DMS153 treated with DMSO at 0.1 percent for 48 hours (cell line): ENCODE measurements around the gene EXOC5.
A peak's percentile ranks its signal among the peaks of the same experiment; 100 is the strongest.

Experiments
- DNase-seq: peaks from one replicate; lab custom pipeline; 2025; ENCODE audit not compliant: unreplicated experiment; lab: John Stamatoyannopoulos, UW

EXOC5 gene, protein sequence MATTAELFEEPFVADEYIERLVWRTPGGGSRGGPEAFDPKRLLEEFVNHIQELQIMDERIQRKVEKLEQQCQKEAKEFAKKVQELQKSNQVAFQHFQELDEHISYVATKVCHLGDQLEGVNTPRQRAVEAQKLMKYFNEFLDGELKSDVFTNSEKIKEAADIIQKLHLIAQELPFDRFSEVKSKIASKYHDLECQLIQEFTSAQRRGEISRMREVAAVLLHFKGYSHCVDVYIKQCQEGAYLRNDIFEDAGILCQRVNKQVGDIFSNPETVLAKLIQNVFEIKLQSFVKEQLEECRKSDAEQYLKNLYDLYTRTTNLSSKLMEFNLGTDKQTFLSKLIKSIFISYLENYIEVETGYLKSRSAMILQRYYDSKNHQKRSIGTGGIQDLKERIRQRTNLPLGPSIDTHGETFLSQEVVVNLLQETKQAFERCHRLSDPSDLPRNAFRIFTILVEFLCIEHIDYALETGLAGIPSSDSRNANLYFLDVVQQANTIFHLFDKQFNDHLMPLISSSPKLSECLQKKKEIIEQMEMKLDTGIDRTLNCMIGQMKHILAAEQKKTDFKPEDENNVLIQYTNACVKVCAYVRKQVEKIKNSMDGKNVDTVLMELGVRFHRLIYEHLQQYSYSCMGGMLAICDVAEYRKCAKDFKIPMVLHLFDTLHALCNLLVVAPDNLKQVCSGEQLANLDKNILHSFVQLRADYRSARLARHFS

DNA sequence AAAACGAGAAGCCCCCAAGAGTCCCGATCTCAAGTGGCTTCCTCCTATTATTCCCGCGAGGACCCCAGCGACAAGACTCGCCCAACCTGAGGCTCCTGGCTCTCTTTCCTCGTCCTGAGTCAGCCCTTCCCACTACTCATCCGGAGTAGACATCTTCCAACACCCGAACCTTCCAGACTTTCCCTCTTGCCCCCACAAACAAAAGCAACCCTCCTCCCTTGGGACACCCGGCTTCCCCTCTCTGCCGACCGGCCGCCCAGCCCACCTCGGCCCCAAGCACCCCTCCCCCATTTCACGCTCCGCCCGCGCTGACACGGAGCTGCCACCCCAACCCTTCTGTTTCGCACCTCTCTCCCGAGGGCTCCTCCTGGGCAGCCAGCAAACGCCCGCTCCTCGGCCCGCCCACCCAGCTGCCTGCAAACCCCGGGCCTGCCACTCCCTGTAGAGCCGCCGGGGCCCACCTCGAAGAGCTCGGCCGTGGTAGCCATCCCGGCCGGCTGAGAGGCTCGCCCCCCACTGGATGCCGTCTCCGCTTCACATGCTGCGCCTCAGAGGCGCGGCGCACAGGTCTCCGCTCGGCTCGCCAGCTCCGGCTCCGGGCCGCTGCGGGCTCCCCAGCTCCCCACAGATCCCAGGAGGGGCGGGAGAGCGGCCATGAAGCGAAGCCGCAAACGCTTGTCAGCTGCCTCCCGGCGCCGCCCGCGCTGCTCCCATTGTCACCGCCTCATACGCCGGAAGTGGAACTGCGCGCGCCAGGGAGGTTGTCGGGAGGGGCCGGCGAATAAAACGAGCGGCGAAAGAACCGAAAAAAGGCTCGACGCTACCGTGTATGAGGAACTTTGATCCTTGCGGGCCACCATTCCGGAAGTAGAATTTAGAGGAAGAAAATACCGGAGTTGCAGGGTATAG lies at the start of gene EXOC5, which contains the start of gene AP5M1:
Gene EXOC5 (minus strand): TSS at position 745 of the 909 bp plus-strand sequence. CDS start 257 bp downstream, at position 488.
Gene AP5M1 (plus strand): TSS at position 811 of the 909 bp plus-strand sequence. CDS start 344 bp downstream, outside the sequence.
- peak; percentile 95 for DNase-seq

DNA sequence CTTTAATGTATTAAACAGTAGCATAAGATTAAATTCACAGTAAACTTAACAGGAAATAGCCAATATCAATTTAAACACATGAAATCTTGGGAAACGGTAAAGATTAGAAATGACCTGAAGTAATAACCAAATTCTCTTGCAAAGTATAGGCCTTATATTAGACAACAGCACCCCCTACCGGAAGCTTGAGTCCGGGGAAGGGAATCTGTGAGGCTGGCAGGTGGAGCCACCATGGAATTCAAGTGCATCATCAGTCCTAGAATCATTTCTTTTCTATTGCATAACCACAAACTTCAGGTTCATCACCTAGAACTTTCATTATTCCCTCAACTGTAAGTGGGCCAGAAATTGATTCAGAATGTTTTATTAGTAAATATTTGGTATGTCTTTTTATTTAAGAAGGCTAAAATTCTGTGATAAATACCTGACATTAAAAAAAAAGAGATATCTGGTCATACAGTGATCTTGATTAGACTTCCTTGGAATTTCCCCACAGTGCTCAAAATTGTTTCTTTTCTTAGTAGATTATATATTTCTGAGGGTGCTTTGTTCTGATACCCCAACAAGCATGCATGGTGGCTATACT lies 48.6 kb upstream of the EXOC5 start:
- DNase-seq = peak; percentile 82

DNA sequence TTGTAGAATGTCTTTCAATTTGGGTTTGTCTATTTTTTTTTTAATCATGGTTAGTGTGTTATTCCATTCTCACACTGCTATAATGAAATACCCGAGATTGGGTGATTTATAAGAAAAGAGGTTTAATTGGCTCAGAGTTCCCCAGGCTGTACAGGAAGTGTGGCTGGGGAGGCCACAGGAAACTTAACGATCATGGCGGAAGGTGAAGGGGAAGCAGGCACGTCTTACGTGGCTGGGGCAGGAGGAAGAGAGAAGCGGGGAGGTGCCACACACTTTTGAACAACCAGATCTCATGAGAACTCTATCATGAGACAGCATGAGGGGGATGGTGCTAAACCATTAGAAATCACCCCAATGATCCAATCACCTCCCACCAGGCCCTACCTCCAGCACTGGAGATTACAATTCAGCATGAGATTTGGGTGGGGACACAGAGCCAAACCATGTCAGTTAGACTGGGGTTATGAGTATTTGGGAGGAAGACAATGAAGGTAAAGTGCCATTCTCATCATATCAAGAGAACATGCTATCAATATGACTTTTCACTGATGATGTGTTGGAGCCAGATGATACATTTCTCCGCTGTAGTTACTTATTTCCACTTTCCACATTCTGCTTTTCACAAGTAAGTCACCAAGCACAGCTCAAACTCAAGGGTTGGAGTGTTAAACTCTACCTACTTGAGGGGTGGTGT lies 45.8 kb upstream of the EXOC5 start:
- DNase-seq = no peak

DNA sequence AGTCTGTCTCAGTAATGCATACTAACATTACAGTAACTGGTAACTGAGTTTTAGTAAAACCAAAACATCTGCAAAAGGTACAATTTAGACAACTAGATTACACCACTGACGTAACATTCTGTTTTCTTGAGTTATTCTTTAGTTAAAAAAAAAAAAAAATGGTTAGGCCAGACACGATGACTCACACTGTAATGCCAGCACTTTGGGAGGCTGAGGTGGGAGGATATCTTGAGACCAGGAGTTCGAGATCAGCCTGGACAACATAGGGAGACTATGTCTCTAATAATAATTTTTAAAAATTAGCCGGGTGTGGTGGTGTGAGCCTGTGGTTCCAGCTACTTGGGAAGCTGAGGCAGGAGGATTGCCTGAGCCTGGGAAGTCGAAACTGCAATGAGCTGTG lies 34.2 kb upstream of the EXOC5 start:
- no peak for DNase-seq

DNA sequence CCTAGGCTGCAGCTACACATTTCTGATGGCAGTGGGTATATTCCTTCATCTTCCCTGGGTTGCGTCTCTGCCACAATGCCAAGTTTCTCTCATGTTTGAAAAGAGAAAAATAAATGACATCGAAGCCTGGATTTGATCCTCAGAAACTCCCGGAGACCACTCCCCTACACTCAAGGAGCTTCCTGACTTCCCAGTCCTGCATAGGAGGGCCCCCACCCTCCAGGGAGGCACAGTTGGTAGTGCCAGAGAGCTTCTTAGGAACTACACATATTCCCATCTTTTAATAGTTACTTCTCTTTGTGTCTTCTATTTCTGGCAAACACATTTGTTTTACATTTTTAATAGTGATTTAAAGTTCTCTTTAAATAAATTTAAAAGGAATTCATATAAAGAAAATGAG lies 30.8 kb upstream of the EXOC5 start:
- no peak for DNase-seq

DNA sequence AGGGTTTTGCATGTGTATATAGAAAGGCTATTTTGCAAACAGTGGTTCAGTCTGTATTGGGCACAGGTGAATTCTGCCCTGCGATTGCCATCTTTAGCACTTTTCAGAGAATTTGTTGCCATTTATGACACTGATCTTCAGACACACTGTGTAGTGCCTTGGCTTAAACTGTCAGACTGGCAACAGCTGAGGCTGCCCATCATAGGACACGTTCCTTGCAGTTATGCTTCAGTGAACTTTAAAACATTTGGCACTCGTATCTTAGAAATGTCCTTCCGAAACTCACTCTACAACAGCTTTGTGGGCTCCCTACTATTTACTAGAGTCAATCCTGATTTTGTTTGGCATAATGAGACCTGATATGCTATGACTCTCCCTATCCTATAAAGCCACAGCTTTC lies 29.1 kb upstream of the EXOC5 start:
- DNase-seq = no peak

DNA sequence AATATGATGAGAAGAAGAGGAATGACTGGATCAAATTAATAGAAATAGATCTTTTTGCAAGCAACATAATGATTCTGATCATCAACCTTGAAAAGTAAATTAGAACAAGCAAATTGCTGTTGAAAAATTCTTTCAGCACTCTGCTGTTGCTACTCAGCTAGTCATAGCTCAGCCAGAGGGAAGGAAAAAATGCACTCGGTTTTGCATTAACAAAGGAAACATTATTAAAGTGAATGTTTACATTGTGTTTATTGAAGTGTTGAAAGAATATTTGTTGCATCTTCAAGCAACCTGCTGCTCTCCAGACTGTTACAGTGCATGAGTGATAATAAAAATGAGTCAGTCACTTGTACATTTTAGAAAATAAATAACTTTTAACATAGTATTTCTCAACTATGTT lies 26.5 kb upstream of the EXOC5 start:
- DNase-seq = no peak

DNA sequence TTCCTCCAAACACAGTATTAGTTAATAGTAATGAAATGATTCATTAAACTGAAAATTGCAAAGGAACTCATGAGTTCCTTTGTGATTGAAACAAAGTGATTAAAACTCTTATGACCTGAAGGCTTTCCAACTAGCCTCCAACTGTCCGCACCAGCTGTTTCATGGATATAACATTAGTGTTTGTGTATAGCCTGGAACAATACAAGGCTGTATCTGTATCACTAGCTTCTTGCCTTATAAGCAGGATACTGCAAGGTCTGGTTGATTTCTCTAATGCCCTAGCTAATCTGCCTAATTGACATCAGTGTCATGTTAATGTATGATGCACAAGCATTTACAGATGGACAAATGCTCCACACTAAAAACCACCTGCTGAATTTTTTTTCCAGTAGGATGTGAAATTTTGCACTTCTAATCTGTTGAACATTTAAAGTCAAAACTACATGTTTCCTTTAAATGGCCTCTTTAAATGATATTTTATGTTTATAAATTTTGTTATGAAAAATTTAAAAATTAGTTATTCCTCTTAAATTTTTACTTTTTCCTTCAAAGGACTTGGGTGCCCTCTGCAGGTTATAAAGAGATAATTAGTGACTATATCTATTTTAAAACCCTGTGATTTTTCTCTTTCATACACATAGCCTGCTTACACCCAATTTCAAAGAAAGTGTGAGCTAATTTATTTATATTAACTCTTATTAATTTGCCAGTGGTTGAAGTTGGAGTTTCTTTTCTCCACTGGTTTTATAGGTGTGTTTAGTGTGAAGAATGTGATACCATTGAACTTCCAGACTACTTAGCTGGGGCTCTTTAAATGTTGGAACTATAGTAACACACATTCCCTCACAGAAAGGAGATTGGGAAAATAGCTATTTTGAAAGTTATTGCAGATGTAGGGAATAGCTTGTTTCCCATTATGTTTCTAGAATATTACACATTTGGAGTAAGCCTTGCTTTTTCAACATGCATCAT lies 25.4 kb upstream of the EXOC5 start:
- no peak for DNase-seq

DNA sequence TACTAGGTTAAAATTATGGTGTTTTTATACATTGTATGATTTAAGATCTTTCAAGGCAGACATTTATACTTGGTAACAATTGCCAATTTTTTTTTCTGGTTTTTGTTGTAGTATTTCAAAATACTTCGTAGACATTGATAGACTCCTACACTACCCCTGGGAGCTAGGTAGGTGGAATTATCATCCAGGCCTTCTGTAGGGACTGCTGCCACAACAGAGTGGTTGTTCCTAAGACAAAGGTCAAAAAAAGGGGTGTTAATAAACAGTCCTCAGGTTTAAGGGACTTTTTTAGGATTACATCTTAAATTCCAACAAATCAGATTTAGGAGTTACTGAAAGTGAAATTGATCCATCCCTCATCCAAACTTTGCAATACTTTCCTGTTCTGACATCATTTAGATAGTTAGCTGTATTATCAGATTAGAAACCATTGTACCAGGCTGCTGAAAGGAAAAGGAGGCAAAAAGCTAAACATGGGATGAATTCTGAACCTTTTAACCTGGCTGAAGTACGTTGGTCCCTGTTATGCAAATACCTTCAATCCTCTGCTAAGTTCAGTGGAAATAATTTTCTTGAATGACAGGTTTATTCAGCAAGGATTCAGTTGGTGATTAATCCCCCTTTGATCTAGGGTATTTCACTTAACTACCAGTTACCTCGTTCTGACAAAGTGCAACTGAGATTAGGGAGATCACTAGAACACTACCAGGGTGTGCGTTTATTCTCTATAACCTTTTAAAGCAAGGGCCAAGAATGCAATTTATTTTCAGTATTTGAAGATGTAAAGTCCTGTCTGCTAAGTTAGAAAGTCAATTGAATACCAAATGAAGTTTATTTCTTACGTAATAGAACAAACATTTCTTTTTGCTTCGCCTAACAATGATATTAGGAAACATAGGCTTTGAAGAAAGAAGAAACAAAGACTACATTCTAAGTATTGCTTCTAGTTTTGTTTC lies 23.3 kb upstream of the EXOC5 start:
- DNase-seq = no peak

DNA sequence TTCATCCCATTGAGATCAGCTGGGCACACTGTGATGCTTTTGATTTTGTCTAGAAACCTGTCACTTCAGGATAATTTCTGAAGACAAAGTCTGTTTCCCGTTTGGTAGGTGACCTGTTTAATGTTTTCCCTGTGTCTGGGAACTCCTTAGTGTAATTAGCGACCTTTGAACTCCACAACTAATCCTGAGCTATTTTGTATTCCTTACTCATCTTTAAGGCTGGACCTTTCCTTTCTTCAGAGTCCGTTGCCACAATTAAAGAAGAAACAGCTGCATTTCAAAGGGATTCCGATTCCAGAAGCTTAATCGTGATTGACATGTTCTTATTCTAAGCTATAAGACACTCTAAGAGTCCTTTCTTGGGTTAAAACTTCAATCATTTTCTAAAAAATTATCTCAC lies 22.0 kb upstream of the EXOC5 start:
- no peak for DNase-seq

DNA sequence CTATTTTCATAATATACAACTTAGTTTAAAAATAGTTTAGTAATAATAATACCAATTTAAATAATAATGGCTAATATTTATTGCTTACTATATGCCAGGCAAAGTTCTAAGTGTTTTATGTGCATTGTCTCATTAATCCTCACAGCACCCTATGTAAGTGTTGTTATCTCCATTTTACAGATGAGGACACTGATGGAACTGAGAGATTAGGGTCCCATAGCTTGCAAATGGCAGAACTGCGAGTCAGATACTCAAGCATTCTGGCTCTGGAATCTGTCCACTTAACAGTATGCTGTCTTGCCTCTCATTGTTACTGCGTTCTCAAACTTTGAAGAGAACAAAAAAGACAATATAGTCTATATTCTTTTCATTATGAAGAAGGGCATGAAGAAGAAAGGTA lies 19.0 kb upstream of the EXOC5 start:
- DNase-seq = no peak

DNA sequence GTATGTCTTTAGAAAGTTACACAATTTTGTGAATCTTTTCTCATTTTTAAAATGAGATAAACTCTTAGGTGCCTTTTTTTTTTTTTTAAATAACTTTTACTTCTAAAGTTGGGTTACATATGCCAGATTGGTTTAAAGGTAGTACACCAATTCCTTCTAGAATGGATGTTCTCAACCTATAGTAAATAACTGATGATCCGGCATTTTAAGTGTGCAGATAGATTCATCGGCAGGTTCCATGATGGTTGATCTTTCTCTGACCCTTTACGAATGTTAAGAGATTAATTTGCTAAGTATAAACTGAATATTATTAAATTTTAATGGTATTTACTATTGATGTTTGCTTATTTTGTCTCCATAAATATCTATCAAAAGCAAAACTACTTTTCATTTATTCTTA lies 8.4 kb upstream of the EXOC5 start:
- DNase-seq = no peak

DNA sequence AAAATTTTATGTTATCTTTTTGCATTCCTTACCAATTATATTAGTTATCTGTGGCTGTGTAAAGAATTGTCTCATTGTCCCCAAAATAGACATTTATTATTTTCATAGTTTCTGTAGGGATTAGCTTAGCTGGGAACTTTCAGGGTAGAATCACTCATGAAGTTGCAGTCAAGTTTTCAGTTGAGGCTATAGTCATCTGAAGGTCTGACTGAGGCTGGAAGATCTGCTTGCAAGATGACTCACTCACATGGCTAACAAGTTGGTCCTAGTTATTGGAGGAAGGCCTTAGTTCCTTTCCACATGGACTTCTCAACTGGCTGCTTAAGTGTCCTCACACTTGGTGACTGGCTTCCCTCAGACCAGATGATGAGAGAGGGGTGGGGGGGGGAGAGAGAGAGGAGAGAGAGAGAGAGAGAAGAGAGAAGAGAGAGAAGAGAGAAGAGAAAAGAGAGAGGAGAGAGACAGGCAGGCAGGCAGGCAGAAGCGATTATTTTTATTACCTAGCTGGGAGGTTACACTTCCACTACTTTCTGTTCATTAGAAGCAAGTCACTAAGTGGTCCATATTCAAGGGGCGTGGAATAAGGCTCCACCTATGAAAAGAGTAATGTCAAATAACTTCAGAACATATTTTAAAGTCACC lies 6.4 kb upstream of the EXOC5 start:
- DNase-seq = no peak

DNA sequence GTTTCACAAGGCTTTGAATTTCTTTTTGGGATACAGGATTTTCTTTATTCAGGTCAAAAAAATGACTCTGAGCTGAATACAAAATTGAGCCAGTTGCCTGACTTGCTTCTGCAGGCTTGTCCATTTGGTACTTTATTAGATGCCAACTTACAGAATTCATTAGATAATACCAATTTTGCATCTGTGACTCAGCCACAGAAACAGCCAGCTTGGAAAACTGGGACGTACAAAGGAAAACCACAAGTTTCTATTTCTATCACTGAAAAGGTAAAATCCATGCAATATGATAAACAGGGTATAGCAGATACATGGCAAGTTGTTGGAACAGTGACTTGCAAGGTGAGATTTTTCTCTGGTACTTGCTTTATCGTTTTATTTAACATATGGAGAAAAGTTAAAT lies 5.8 kb upstream of the EXOC5 start:
- DNase-seq = no peak

DNA sequence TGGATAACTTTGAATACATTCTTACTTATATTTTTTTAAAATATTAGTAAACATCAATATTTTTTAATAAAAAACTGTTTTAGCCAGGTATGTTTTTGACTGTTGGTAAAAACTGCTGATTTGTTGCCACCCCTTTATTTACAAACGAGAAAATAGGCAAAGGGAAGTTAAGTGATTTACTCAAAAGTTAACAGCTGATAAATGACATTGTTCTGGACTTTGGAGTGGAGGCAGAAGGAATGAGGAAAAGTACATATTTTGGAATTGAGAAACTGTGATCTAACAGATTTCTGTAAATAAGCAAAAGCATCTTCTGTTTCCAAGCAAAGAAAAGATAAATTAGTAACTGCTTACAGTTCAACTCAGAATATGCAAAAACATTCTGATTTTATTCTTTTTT lies 4.5 kb upstream of the EXOC5 start:
- no peak for DNase-seq

DNA sequence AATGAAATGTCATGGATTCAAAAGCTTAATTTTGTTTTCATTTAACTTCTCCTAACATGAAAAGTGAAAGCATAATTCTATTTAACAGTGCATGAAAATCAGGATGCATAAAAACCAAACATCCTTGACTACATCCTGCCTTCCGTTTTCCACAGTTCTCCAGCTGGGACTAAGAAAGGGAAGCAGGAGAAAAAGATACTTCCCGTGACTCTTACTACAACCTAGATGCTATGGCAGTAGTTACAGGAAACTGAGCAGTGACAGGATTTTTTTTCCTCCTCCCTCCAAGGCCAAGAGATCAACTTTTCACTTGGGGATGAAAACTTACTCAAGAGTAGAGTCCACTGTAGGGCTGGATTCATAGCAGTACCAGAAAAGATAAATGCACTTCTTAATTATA lies 2.6 kb downstream of the EXOC5 start:
- no peak for DNase-seq

DNA sequence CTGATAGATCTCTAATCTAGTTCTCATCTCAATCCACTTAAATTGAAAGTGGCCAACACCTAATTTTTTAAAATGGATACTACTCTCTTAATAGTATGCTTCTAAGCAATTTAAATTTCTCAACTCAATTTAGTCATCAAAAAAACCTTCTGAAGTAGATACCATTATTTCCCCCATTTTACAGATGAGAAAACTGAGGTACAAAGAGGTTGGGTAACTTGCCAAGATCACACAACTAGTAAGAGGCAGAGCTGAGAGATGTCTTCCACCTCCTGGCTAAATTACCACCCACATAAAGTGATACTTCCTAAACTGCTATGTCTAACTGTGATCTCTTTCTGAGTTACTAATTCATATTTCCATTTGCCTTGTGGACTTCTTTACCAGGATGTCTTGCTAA lies 6.6 kb downstream of the EXOC5 start:
- DNase-seq = no peak

DNA sequence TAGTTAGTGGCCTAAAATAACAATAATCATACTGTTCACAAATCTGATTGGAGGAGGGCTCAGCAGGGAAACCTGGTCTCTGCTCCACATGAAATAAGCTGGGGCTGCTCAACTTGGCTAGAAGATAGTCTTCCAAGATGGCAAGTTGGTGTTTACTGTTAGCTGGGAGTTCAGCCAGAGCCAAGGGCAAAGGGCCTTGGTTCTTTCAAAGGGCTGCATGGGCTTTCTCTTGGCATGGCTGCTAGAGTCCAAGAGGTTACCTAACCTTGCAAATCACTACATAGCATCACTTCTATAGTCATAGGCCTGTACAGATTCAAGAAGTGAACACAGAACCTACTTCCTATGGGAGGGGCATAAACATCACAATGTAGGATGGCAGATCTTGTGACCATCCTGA lies 7.1 kb downstream of the EXOC5 start:
- no peak for DNase-seq
